IMR-90 (cell line): ENCODE data around the gene FOLR2.

ENCODE experiments used
- BHLHE40 ChIP-seq: fragments of 150-350 bp; IDR thresholded peaks from 2 replicates; pipeline ENCODE4 v1.6.1; 2016; ENCODE audit warnings: mild to moderate bottlenecking, low read depth, low read length
- CEBPB ChIP-seq: IDR thresholded peaks from 2 replicates; pipeline ENCODE4 v1.6.1; 2012; ENCODE audit warnings: low read depth, low read length, improper control_type of control experiment
- CTCF ChIP-seq: conservative IDR thresholded peaks from 2 replicates; pipeline ENCODE4 v1.5.1; 2012; ENCODE audit warnings: mild to moderate bottlenecking, low read depth, low read length, improper control_type of control experiment
- MAZ ChIP-seq: IDR thresholded peaks from 2 replicates; pipeline ENCODE4 v1.6.1; 2012; ENCODE audit warnings: low read depth, mild to moderate bottlenecking, low read length, improper control_type of control experiment, moderate library complexity, borderline replicate concordance
- MXI1 ChIP-seq: IDR thresholded peaks from 2 replicates; pipeline ENCODE4 v1.6.1; 2012; ENCODE audit warnings: low read depth, mild to moderate bottlenecking, low read length, moderate library complexity, borderline replicate concordance
- POLR2A ChIP-seq: IDR thresholded peaks from 2 replicates; pipeline ENCODE4 v1.6.1; 2012; ENCODE audit warnings: mild to moderate bottlenecking, low read depth, low read length
- RAD21 ChIP-seq: IDR thresholded peaks from 2 replicates; pipeline ENCODE4 v1.6.1; 2012; ENCODE audit warnings: low read length, improper control_type of control experiment
- RCOR1 ChIP-seq: IDR thresholded peaks from 2 replicates; pipeline ENCODE4 v1.6.1; 2012; ENCODE audit warnings: mild to moderate bottlenecking, low read length, improper control_type of control experiment; ENCODE audit not compliant: insufficient replicate concordance
- RFX5 ChIP-seq: IDR thresholded peaks from 2 replicates; pipeline ENCODE4 v1.8.0; 2012; ENCODE audit warnings: low read depth, mild to moderate bottlenecking, low read length, moderate library complexity
- SMC3 ChIP-seq: fragments of 150-350 bp; IDR thresholded peaks from 2 replicates; pipeline ENCODE4 v1.6.1; 2016; ENCODE audit warnings: low read depth, mild to moderate bottlenecking, antibody characterized with exemption, low read length, moderate library complexity
- TF ChIP-seq, protein P1 (sequence below): fragments of 150-350 bp; IDR thresholded peaks from 2 replicates; pipeline ENCODE4 v1.6.1; 2017; ENCODE audit warnings: mild to moderate bottlenecking, antibody characterized with exemption, low read length, low read depth
- TF ChIP-seq, protein P2 (sequence below): fragments of 150-350 bp; IDR thresholded peaks from 2 replicates; pipeline ENCODE4 v1.6.1; 2016; ENCODE audit warnings: low read depth, mild to moderate bottlenecking, low read length, moderate library complexity, borderline replicate concordance

DNA sequence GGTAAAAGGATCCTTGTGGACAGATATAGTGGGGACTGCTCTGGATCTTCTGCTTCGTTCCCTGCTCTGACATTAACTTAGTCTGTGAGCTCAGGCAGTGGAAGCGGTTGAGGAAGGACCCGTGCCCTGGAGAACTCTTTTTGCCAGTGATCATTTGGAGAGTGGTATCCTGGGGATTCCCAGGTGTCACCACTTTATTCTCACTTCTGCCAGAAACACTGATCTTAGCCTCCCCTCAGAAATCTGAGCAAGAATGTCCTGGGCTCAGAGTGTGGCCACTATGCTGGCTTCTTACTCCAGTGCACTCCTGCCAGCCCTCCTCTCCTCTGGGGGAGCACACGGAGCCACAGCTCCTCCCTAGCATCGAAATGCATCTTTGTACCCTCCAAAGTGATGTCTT lies 35.0 kb downstream of the FOLR2 start:
- TF ChIP-seq CTCF (no peak), POLR2A (no peak), BHLHE40 (no peak), MXI1 (no peak), RCOR1 (no peak), SMC3 (no peak), RFX5 (no peak), CEBPB (no peak), RAD21 (no peak), MAZ (no peak)
- TF ChIP-seq, protein P1, sequence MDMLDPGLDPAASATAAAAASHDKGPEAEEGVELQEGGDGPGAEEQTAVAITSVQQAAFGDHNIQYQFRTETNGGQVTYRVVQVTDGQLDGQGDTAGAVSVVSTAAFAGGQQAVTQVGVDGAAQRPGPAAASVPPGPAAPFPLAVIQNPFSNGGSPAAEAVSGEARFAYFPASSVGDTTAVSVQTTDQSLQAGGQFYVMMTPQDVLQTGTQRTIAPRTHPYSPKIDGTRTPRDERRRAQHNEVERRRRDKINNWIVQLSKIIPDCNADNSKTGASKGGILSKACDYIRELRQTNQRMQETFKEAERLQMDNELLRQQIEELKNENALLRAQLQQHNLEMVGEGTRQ: no peak
- TF ChIP-seq, protein P2, sequence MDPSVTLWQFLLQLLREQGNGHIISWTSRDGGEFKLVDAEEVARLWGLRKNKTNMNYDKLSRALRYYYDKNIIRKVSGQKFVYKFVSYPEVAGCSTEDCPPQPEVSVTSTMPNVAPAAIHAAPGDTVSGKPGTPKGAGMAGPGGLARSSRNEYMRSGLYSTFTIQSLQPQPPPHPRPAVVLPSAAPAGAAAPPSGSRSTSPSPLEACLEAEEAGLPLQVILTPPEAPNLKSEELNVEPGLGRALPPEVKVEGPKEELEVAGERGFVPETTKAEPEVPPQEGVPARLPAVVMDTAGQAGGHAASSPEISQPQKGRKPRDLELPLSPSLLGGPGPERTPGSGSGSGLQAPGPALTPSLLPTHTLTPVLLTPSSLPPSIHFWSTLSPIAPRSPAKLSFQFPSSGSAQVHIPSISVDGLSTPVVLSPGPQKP: no peak
